ENCODE data around the gene MTSS2. TPM values are rescaled to one million over a fixed set of nuclear protein-coding genes. Genes with fewer than 3 reads are reported as not detected.

MTSS2 gene
- 100 to 1,000 TPM in 1 of 4 donors, 10 to 100 TPM in 3; 42.6 to 160 (median 93.9) TPM for total RNA-seq

- H3K27me3 ChIP-seq: no peaks in the 10 kb centered on the region
- peaks cover 73 to 90% of the 10 kb centered on the region in 2 donors for H3K4me1 ChIP-seq
- in situ Hi-C loops (cut with MboI; ENCODE audit: low sequenced_read_pairs in 4 of 4): loop anchor here in 2 of 4 donors (10.0 kb wide), 2 partner anchors 49 to 79 kb away; no protein-coding TSS in a partner anchor
- peak; percentile 83 to 89 for TF ChIP-seq POLR2A (IDR thresholded peaks at IDR 0.05)
- TF ChIP-seq CTCF (IDR thresholded peaks at IDR 0.05 in 4 of 5, conservative IDR thresholded peaks at IDR 0.05 in 1 of 5): peak in 3 of 5 experiments; percentile 3 to 38 (median 29)
- intact Hi-C loops (cut with DNase I; ENCODE audit: low total_unique reads): loop anchor here (1.0 kb wide), 1 partner anchor 29 kb away; no protein-coding TSS in a partner anchor
- ATAC-seq (peak; percentile 51 to 63), DNase-seq (peak; percentile 80 to 88)
- H3K4me3 ChIP-seq: peak within 1 kb of the TSS; percentile 70 to 80 (median 72)
- H3K36me3 ChIP-seq: no peaks in the 10 kb centered on the region
- H3K27ac ChIP-seq: peak within 1 kb of the TSS; percentile 88 to 97 (median 94)
- no peaks in the 10 kb centered on the region for H3K9me3 ChIP-seq
Observed at GRCh38 chr16:70685938-70686375, at the start of gene MTSS2. Gene MTSS2, minus strand, starts transcription at chr16:70686053. Its CDS starts 262 bp downstream, at chr16:70685791.

GRCh38 chr16:70735141-70735979, 49.5 kb upstream of the MTSS2 start:
- DNase-seq: peak in 1 of 2 donors; percentile 62
- Histone ChIP-seq H3K4me1 (peaks cover 48 to 56% of the 10 kb centered on the region in 2 donors), H3K27me3 (no peaks in the 10 kb centered on the region), H3K4me3 (no peak overlapping the region), H3K36me3 (no peaks in the 10 kb centered on the region), H3K27ac (peak overlapping the region; percentile 86 to 91 (median 90)), H3K9me3 (no peaks in the 10 kb centered on the region)
- TF ChIP-seq CTCF (IDR thresholded peaks at IDR 0.05 in 4 of 5, conservative IDR thresholded peaks at IDR 0.05 in 1 of 5): no peak
- TF ChIP-seq POLR2A (IDR thresholded peaks at IDR 0.05): no peak
- intact Hi-C loops (cut with DNase I; ENCODE audit: low total_unique reads): no loop called here
- in situ Hi-C loops (cut with MboI; ENCODE audit: low sequenced_read_pairs in 4 of 4): loop anchor here in 1 of 4 donors (10.0 kb wide), 1 partner anchor 51 kb away; the partner anchor contains the start of gene MTSS2
- ATAC-seq: peak in 1 of 2 donors; percentile 10

GRCh38 chr16:70734522-70735095, 48.8 kb upstream of the MTSS2 start:
- Histone ChIP-seq H3K27ac (peak overlapping the region; percentile 86 to 91 (median 90)), H3K4me3 (no peak overlapping the region), H3K4me1 (peaks cover 54 to 60% of the 10 kb centered on the region in 2 donors), H3K27me3 (no peaks in the 10 kb centered on the region), H3K36me3 (no peaks in the 10 kb centered on the region), H3K9me3 (no peaks in the 10 kb centered on the region)
- in situ Hi-C loops (cut with MboI; ENCODE audit: low sequenced_read_pairs in 4 of 4) (loop anchor here in 1 of 4 donors (10.0 kb wide), 1 partner anchor 50 kb away; the partner anchor contains the start of gene MTSS2), intact Hi-C loops (cut with DNase I; ENCODE audit: low total_unique reads) (no loop called here)
- ATAC-seq: no peak
- DNase-seq: no peak
- TF ChIP-seq POLR2A (IDR thresholded peaks at IDR 0.05) (no peak), CTCF (IDR thresholded peaks at IDR 0.05 in 4 of 5, conservative IDR thresholded peaks at IDR 0.05 in 1 of 5) (no peak)

GRCh38 chr16:70730944-70731343, 45.1 kb upstream of the MTSS2 start:
- H3K27me3 ChIP-seq: no peaks in the 10 kb centered on the region
- no peaks in the 10 kb centered on the region for H3K9me3 ChIP-seq
- H3K4me3 ChIP-seq: no peak overlapping the region
- TF ChIP-seq CTCF (IDR thresholded peaks at IDR 0.05 in 4 of 5, conservative IDR thresholded peaks at IDR 0.05 in 1 of 5): no peak
- peaks cover 38 to 46% of the 10 kb centered on the region in 2 donors for H3K4me1 ChIP-seq
- intact Hi-C loops (cut with DNase I; ENCODE audit: low total_unique reads) (no loop called here), in situ Hi-C loops (cut with MboI; ENCODE audit: low sequenced_read_pairs in 4 of 4) (loop anchor here in 1 of 4 donors (10.0 kb wide), 1 partner anchor 46 kb away; the partner anchor contains the start of gene MTSS2)
- DNase-seq (peak; percentile 31 to 74), ATAC-seq (peak; percentile 70 to 73)
- peak overlapping the region; percentile 59 to 70 (median 66) for H3K27ac ChIP-seq
- H3K36me3 ChIP-seq: no peaks in the 10 kb centered on the region

Measured in gastrocnemius medialis (tissue), 4 donors.